Glomerular visceral epithelial cell (primary cell): ENCODE data around the gene TULP4.
A peak's percentile ranks its signal among the peaks of the same experiment; 100 is the strongest.

Source experiments
- DNase-seq: peaks from one replicate; pipeline ENCODE4 v3.0.0-alpha.2; 2016; ENCODE audit errors: extremely low spot score

TULP4 gene

GRCh38 chr6:158358450-158359077 lies 46.3 kb downstream of the TULP4 start:
- DNase-seq: no peak

GRCh38 chr6:158361068-158361467 lies 48.8 kb downstream of the TULP4 start:
- no peak for DNase-seq

- DNase-seq: no peak
These were observed 49.9 kb downstream of the TULP4 start for GRCh38 chr6:158361961-158362669.

GRCh38 chr6:158366363-158366762 lies 54.1 kb downstream of the TULP4 start:
- DNase-seq: no peak

- no peak for DNase-seq
These were observed 55.6 kb downstream of the TULP4 start for GRCh38 chr6:158367816-158368215.

GRCh38 chr6:158369241-158369640 lies 57.0 kb downstream of the TULP4 start:
- DNase-seq: peak; percentile 63

- DNase-seq: no peak
These were observed 58.5 kb downstream of the TULP4 start for GRCh38 chr6:158370805-158371204.

- no peak for DNase-seq
These were observed 59.0 kb downstream of the TULP4 start for GRCh38 chr6:158371261-158371660.

- DNase-seq: no peak
These were observed 60.3 kb downstream of the TULP4 start for GRCh38 chr6:158372574-158372973.

- no peak for DNase-seq
These were observed 60.9 kb downstream of the TULP4 start for GRCh38 chr6:158373214-158373613.

GRCh38 chr6:158374020-158374419 lies 61.8 kb downstream of the TULP4 start:
- DNase-seq: no peak

- DNase-seq: no peak
These were observed 64.4 kb downstream of the TULP4 start for GRCh38 chr6:158376631-158377081.

- DNase-seq: peak; percentile 20
These were observed 65.6 kb downstream of the TULP4 start for GRCh38 chr6:158377860-158378259.

GRCh38 chr6:158379336-158379735 lies 67.1 kb downstream of the TULP4 start:
- no peak for DNase-seq

GRCh38 chr6:158381214-158381613 lies 68.9 kb downstream of the TULP4 start:
- no peak for DNase-seq

GRCh38 chr6:158382491-158382890 lies 70.2 kb downstream of the TULP4 start:
- no peak for DNase-seq

- DNase-seq: no peak
These were observed 70.8 kb downstream of the TULP4 start for GRCh38 chr6:158383057-158383456.

- no peak for DNase-seq
These were observed 71.3 kb downstream of the TULP4 start for GRCh38 chr6:158383542-158383941.

- DNase-seq: no peak
These were observed 72.4 kb downstream of the TULP4 start for GRCh38 chr6:158384671-158385110.

- DNase-seq: no peak
These were observed 74.8 kb downstream of the TULP4 start for GRCh38 chr6:158387036-158387435.

GRCh38 chr6:158387578-158387977 lies 75.3 kb downstream of the TULP4 start:
- DNase-seq: no peak

GRCh38 chr6:158388727-158389126 lies 76.5 kb downstream of the TULP4 start:
- DNase-seq: no peak

GRCh38 chr6:158389193-158389919 lies 77.1 kb downstream of the TULP4 start:
- no peak for DNase-seq
